ENCODE measurements around the gene TRIM14. TPM values are rescaled to one million over a fixed set of nuclear protein-coding genes. Genes with fewer than 3 reads are reported as not detected.

The TRIM14 gene
- polyA plus RNA-seq, 2 donors: 9.3 to 12.2 TPM

DNA sequence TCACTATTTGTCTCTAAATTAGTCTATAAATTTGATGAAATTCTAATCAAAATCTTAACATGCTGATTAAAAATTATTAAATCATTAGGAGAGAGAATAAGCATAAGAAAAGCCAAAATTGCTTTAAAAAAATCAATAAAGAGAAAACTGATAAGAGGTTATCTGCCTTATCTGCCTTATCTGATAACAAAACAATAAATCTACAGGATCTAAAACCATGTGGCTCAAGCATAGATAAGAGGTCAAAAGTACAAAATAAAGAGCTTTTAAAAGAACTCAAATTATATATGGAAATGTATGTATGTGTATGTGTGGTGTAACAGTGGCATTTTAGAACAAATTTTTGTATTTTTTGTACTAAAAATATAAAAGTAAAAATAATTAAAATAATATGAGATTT, 18.6 kb downstream of the TRIM14 start:
- Histone ChIP-seq H3K27ac (ENCODE audit: low read depth in 2 of 2, low read length in 1 of 2) (no peak overlapping the region), H3K27me3 (ENCODE audit: control insufficient read depth in 1 of 2, insufficient read depth in 2 of 2, low read length in 2 of 2) (no peaks in the 10 kb centered on the region), H3K9me3 (ENCODE audit: control insufficient read depth in 2 of 2, insufficient read depth in 1 of 2, low read depth in 1 of 2, low read length in 1 of 2) (no peaks in the 10 kb centered on the region), H3K36me3 (ENCODE audit: control insufficient read depth in 2 of 2, insufficient read depth in 2 of 2, low read length in 1 of 2) (peaks cover 0 to 13% of the 10 kb centered on the region in 2 donors), H3K4me3 (ENCODE audit: low read depth in 1 of 2, low read length in 2 of 2) (no peak overlapping the region), H3K4me1 (ENCODE audit: control insufficient read depth in 2 of 2, insufficient read depth in 2 of 2, low read length in 1 of 2) (peaks cover 0 to 3% of the 10 kb centered on the region in 2 donors)

DNA sequence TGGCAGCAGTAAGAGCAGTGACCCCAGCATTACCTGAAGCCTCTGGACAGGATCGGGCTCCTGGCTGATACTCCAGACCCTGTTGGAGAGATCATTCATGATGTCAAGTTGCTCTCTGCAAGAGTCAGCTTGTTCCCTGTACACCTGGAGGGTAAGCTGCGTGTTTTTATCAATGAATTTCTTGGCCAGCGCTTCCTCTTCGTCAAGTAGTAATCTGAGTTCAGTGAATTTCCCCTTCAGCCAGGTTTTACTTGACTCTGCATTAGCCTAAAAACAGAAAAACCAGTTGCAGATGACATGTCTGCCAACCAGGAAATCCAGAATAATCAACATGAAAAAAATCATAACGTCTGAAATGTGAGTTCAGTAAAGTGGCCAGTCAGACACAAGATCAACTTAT, 19.1 kb downstream of the TRIM14 start:
- Histone ChIP-seq H3K27ac (ENCODE audit: low read depth in 2 of 2, low read length in 1 of 2) (peak overlapping the region; percentile 94 to 96), H3K4me1 (ENCODE audit: control insufficient read depth in 2 of 2, insufficient read depth in 2 of 2, low read length in 1 of 2) (peaks cover 0 to 3% of the 10 kb centered on the region in 2 donors), H3K36me3 (ENCODE audit: control insufficient read depth in 2 of 2, insufficient read depth in 2 of 2, low read length in 1 of 2) (peaks cover 3 to 15% of the 10 kb centered on the region in 2 donors), H3K4me3 (ENCODE audit: low read depth in 1 of 2, low read length in 2 of 2) (peak overlapping the region in 1 of 2 donors; percentile 1), H3K27me3 (ENCODE audit: control insufficient read depth in 1 of 2, insufficient read depth in 2 of 2, low read length in 2 of 2) (no peaks in the 10 kb centered on the region), H3K9me3 (ENCODE audit: control insufficient read depth in 2 of 2, insufficient read depth in 1 of 2, low read depth in 1 of 2, low read length in 1 of 2) (no peaks in the 10 kb centered on the region)
- WGBS, 2 donors: 44 to 47% methylated on average over 5 of the region's 5 CpGs

DNA sequence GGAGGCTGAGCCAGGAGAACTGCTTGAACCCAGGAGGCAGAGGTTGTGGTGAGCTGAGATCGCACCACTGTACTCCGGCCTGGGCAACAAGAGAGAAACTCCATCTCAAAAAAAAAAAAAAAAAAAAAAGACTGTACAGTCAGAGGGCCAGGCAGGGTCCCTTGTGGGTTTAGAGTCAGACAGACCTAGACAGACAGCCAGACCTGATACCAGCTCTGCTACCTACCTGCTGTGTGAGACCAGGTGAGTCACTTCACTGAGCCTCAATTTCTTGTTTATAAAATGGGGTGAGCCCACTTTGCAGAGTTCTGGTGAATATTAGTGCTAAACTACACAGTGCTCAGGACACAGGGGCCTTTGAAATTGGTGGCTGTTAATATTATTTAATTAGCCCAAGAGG, 19.7 kb downstream of the TRIM14 start:
- Histone ChIP-seq H3K4me3 (ENCODE audit: low read depth in 1 of 2, low read length in 2 of 2) (no peak overlapping the region), H3K4me1 (ENCODE audit: control insufficient read depth in 2 of 2, insufficient read depth in 2 of 2, low read length in 1 of 2) (peaks cover 0 to 3% of the 10 kb centered on the region in 2 donors), H3K36me3 (ENCODE audit: control insufficient read depth in 2 of 2, insufficient read depth in 2 of 2, low read length in 1 of 2) (peaks cover 3 to 19% of the 10 kb centered on the region in 2 donors), H3K27ac (ENCODE audit: low read depth in 2 of 2, low read length in 1 of 2) (peak overlapping the region; percentile 94 to 96), H3K9me3 (ENCODE audit: control insufficient read depth in 2 of 2, insufficient read depth in 1 of 2, low read depth in 1 of 2, low read length in 1 of 2) (no peaks in the 10 kb centered on the region), H3K27me3 (ENCODE audit: control insufficient read depth in 1 of 2, insufficient read depth in 2 of 2, low read length in 2 of 2) (no peaks in the 10 kb centered on the region)
- WGBS, 2 donors: 90 to 96% methylated on average over 2 of the region's 2 CpGs

DNA sequence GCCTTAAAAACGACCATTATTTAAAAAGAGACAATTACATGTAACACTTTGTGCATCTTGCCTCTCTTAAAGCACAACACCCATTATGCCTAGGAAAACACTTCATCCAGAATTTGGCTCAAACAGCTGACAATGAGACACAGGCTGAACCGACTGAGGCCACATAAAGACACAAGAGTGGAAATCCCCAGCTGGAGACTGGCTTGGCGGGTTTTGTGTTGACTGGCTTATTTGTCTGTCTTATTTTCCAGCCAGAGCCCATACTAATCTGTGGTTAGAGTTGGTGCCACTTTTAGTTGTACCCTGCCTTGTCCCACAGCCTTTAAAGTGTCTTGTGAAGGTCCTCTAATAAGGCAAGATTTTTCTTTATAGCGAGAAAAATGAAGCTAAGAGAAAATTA, 21.2 kb downstream of the TRIM14 start:
- Histone ChIP-seq H3K4me1 (ENCODE audit: control insufficient read depth in 2 of 2, insufficient read depth in 2 of 2, low read length in 1 of 2) (peaks cover 0 to 3% of the 10 kb centered on the region in 2 donors), H3K27me3 (ENCODE audit: control insufficient read depth in 1 of 2, insufficient read depth in 2 of 2, low read length in 2 of 2) (no peaks in the 10 kb centered on the region), H3K36me3 (ENCODE audit: control insufficient read depth in 2 of 2, insufficient read depth in 2 of 2, low read length in 1 of 2) (peaks cover 3 to 21% of the 10 kb centered on the region in 2 donors), H3K9me3 (ENCODE audit: control insufficient read depth in 2 of 2, insufficient read depth in 1 of 2, low read depth in 1 of 2, low read length in 1 of 2) (no peaks in the 10 kb centered on the region), H3K27ac (ENCODE audit: low read depth in 2 of 2, low read length in 1 of 2) (peak overlapping the region in 1 of 2 donors; percentile 62), H3K4me3 (ENCODE audit: low read depth in 1 of 2, low read length in 2 of 2) (no peak overlapping the region)
- 40 to 56% methylated on average over 4 of the region's 4 CpGs for WGBS, 2 donors

DNA sequence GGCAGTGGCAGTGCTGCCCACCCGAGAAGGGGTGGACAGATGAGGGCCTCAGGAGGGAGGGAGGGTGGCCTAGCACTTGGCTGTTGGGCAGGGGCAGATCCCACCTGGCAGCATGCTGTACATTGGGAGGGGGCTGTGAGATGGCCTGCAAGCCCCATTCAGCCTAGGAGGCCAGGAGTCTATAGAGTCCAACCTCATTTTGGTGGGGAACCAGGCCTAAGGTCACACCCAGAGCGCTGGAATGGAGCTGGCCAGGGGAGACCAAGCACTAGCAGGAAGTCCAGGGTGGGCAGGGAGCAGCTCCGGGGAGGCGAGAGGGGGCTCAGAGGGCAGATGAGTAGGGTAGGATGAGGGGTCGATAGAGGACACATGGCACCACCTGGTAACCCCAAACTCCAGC, 22.9 kb downstream of the TRIM14 start:
- Histone ChIP-seq H3K4me3 (ENCODE audit: low read depth in 1 of 2, low read length in 2 of 2) (no peak overlapping the region), H3K9me3 (ENCODE audit: control insufficient read depth in 2 of 2, insufficient read depth in 1 of 2, low read depth in 1 of 2, low read length in 1 of 2) (no peaks in the 10 kb centered on the region), H3K36me3 (ENCODE audit: control insufficient read depth in 2 of 2, insufficient read depth in 2 of 2, low read length in 1 of 2) (peaks cover 3 to 21% of the 10 kb centered on the region in 2 donors), H3K4me1 (ENCODE audit: control insufficient read depth in 2 of 2, insufficient read depth in 2 of 2, low read length in 1 of 2) (peaks cover 0 to 3% of the 10 kb centered on the region in 2 donors), H3K27ac (ENCODE audit: low read depth in 2 of 2, low read length in 1 of 2) (no peak overlapping the region), H3K27me3 (ENCODE audit: control insufficient read depth in 1 of 2, insufficient read depth in 2 of 2, low read length in 2 of 2) (no peaks in the 10 kb centered on the region)
- 95% methylated on average over 5 of the region's 5 CpGs for WGBS, 2 donors

DNA sequence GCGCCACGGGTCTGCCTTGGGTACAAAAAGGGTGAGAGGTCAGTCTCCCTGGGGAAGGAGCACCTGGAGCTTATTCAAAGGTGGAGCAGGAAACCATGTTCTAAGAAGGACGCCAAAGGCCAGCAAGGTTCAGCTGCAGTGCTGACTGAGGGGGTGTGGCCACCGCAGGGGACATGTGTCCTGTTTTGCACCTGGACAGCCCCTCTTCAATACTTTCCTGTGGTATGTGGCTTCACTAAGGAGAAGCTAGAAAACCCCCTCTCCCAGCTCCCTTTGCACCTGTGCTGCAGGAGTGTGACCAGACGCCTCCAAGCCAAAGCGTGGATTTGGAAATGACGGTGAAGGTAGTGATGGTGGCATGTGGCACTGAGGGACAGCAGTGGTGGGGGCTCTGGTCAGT, 23.6 kb downstream of the TRIM14 start:
- Histone ChIP-seq H3K4me1 (ENCODE audit: control insufficient read depth in 2 of 2, insufficient read depth in 2 of 2, low read length in 1 of 2) (peaks cover 0 to 3% of the 10 kb centered on the region in 2 donors), H3K9me3 (ENCODE audit: control insufficient read depth in 2 of 2, insufficient read depth in 1 of 2, low read depth in 1 of 2, low read length in 1 of 2) (no peaks in the 10 kb centered on the region), H3K4me3 (ENCODE audit: low read depth in 1 of 2, low read length in 2 of 2) (no peak overlapping the region), H3K27ac (ENCODE audit: low read depth in 2 of 2, low read length in 1 of 2) (no peak overlapping the region), H3K27me3 (ENCODE audit: control insufficient read depth in 1 of 2, insufficient read depth in 2 of 2, low read length in 2 of 2) (no peaks in the 10 kb centered on the region), H3K36me3 (ENCODE audit: control insufficient read depth in 2 of 2, insufficient read depth in 2 of 2, low read length in 1 of 2) (peaks cover 3 to 21% of the 10 kb centered on the region in 2 donors)
- WGBS, 2 donors: 89 to 90% methylated on average over 7 of the region's 7 CpGs

DNA sequence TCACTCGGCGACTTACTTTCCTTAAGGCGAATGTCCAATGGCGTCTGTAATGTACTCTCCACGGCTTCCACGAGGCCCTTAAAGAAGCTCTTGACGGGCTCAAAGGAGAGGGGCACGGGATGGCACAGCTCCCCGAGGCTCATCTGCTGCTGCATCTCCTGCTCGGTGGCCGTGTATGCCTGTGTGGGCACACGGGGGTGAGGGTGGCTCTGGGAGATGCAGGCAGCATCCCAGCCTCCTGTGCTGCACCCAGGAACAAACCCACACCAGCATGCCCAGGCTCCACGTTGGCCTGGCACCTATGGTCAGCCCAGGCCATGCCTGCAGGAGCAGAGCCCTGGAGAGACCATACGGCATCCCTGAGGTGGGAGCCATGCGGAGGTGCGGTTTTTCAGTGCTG, 24.2 kb downstream of the TRIM14 start:
- Histone ChIP-seq H3K27ac (ENCODE audit: low read depth in 2 of 2, low read length in 1 of 2) (no peak overlapping the region), H3K4me1 (ENCODE audit: control insufficient read depth in 2 of 2, insufficient read depth in 2 of 2, low read length in 1 of 2) (peaks cover 0 to 3% of the 10 kb centered on the region in 2 donors), H3K27me3 (ENCODE audit: control insufficient read depth in 1 of 2, insufficient read depth in 2 of 2, low read length in 2 of 2) (no peaks in the 10 kb centered on the region), H3K4me3 (ENCODE audit: low read depth in 1 of 2, low read length in 2 of 2) (no peak overlapping the region), H3K36me3 (ENCODE audit: control insufficient read depth in 2 of 2, insufficient read depth in 2 of 2, low read length in 1 of 2) (peaks cover 3 to 21% of the 10 kb centered on the region in 2 donors), H3K9me3 (ENCODE audit: control insufficient read depth in 2 of 2, insufficient read depth in 1 of 2, low read depth in 1 of 2, low read length in 1 of 2) (no peaks in the 10 kb centered on the region)
- WGBS, 2 donors: 95 to 96% methylated on average over 16 of the region's 16 CpGs

DNA sequence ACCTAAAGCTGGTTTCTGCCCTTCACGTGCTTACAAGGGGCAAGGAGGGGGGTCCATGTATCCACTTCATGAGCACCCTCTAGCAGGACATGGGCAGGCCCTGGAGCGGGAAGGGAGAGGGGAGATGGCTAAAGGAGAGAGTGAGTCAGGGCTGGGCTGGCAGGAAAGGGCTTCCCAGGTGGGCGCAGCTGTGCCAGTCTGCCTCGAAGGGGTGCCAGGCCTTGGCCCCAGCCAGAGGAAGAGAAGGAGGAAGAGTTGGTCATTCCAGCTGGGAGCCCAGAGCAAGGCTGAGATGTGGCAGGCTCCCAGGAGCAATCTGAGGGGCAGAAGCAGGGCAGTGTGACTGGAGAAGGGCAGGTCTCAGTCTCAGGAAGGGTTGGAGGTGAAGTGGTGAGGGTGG, 24.7 kb downstream of the TRIM14 start:
- no peaks in the 10 kb centered on the region for H3K4me1 ChIP-seq (ENCODE audit: control insufficient read depth in 2 of 2, insufficient read depth in 2 of 2, low read length in 1 of 2)
- H3K27me3 ChIP-seq (ENCODE audit: control insufficient read depth in 1 of 2, insufficient read depth in 2 of 2, low read length in 2 of 2): no peaks in the 10 kb centered on the region
- WGBS, 2 donors: 71 to 80% methylated on average over 4 of the region's 4 CpGs
- no peak overlapping the region for H3K4me3 ChIP-seq (ENCODE audit: low read depth in 1 of 2, low read length in 2 of 2)
- peaks cover 3 to 21% of the 10 kb centered on the region in 2 donors for H3K36me3 ChIP-seq (ENCODE audit: control insufficient read depth in 2 of 2, insufficient read depth in 2 of 2, low read length in 1 of 2)
- H3K27ac ChIP-seq (ENCODE audit: low read depth in 2 of 2, low read length in 1 of 2): no peak overlapping the region
- H3K9me3 ChIP-seq (ENCODE audit: control insufficient read depth in 2 of 2, insufficient read depth in 1 of 2, low read depth in 1 of 2, low read length in 1 of 2): no peaks in the 10 kb centered on the region

DNA sequence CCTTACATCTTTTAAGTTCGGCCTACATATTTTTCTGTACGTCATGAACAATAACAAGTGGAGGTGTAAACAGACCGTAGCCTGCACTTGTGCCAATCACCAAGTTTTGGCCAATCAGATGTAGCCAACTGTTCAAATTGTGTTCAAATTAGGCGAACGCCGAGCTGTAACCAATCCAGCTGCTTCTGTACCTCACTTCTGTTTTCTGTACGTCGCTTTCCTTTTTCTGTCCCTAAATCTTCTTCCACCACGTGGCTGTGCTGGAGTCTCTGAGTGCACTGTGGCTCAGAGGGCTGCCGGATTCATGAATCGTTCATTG, 26.4 kb downstream of the TRIM14 start:
- no peaks in the 10 kb centered on the region for H3K27me3 ChIP-seq (ENCODE audit: control insufficient read depth in 1 of 2, insufficient read depth in 2 of 2, low read length in 2 of 2)
- no peak overlapping the region for H3K4me3 ChIP-seq (ENCODE audit: low read depth in 1 of 2, low read length in 2 of 2)
- WGBS, 2 donors: 82 to 86% methylated on average over 11 of the region's 11 CpGs
- H3K4me1 ChIP-seq (ENCODE audit: control insufficient read depth in 2 of 2, insufficient read depth in 2 of 2, low read length in 1 of 2): peaks cover 0 to 4% of the 10 kb centered on the region in 2 donors
- peaks cover 3 to 18% of the 10 kb centered on the region in 2 donors for H3K36me3 ChIP-seq (ENCODE audit: control insufficient read depth in 2 of 2, insufficient read depth in 2 of 2, low read length in 1 of 2)
- H3K27ac ChIP-seq (ENCODE audit: low read depth in 2 of 2, low read length in 1 of 2): no peak overlapping the region
- no peaks in the 10 kb centered on the region for H3K9me3 ChIP-seq (ENCODE audit: control insufficient read depth in 2 of 2, insufficient read depth in 1 of 2, low read depth in 1 of 2, low read length in 1 of 2)

DNA sequence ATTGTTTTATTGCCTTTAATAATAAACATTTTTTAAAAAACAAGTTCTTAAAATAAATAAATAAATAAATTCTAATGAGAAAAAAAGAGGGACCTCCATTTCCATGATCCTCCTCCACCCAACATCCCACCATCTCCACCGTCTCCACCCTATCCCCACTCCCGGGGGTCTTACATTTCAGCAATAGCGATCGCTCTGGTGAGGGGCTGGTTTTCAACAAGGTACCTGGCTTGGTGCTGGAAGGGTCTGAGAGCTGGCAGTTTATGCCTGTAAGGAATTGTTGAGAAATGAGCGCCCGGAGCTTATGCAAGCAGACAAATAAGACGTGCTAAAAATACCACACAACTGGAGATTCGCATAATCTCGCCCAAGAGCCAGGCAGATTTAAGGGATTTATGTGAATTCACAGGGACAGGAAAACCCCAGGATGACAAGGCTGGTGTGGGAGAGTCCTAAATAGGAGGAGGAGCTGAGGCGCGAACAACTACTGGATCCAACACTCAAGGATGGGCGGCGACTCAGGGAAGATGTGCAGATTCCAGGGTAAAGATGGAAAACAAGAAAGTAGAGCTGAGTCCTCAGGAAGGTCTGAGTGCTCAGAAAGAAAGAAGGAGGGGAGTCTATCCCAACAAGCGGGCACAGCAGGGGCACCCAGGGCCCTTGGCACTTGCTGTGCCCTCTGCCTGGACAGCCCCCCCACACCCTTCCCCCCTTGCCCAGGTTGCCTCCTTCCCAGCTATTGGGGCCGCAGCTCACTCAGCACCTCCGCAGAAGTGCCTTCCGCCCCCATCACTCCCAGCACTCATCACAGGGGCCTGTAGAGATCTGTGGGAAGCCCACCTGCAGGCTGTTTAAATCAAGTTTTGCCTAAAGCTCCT, 27.0 kb downstream of the TRIM14 start:
- peaks cover 3 to 18% of the 10 kb centered on the region in 2 donors for H3K36me3 ChIP-seq (ENCODE audit: control insufficient read depth in 2 of 2, insufficient read depth in 2 of 2, low read length in 1 of 2)
- no peak overlapping the region for H3K4me3 ChIP-seq (ENCODE audit: low read depth in 1 of 2, low read length in 2 of 2)
- peaks cover 0 to 8% of the 10 kb centered on the region in 2 donors for H3K4me1 ChIP-seq (ENCODE audit: control insufficient read depth in 2 of 2, insufficient read depth in 2 of 2, low read length in 1 of 2)
- H3K9me3 ChIP-seq (ENCODE audit: control insufficient read depth in 2 of 2, insufficient read depth in 1 of 2, low read depth in 1 of 2, low read length in 1 of 2): no peaks in the 10 kb centered on the region
- no peak overlapping the region for H3K27ac ChIP-seq (ENCODE audit: low read depth in 2 of 2, low read length in 1 of 2)
- WGBS, 2 donors: 64% methylated on average over 17 of the region's 17 CpGs
- H3K27me3 ChIP-seq (ENCODE audit: control insufficient read depth in 1 of 2, insufficient read depth in 2 of 2, low read length in 2 of 2): no peaks in the 10 kb centered on the region

Measured in esophagus (tissue), 2 donors.